ENCODE data around the gene ALAS1. TPM values are rescaled to one million over a fixed set of nuclear protein-coding genes. Genes with fewer than 3 reads are reported as not detected.
A peak's percentile ranks its signal among the peaks of the same experiment; 100 is the strongest.

ALAS1 gene
- total and polyA plus RNA-seq, 2 of the 13 experiments (the other 11 are each of a cell fraction or from before 2014, with no cell fraction given), result 36.0 to 43.2 TPM

GRCh38 chr3:52177701-52178042 lies 20.3 kb upstream of the ALAS1 start (continued):
- 0 out of 2 replicates have a peak, but pooled peaks have one; percentile 34 for TF ChIP-seq ZNF646 (CRISPR knock-in tag; IDR thresholded peaks at IDR 0.05)
- TF ChIP-seq ZBTB4 (CRISPR knock-in tag; IDR thresholded peaks at IDR 0.05; ENCODE audit: borderline replicate concordance), result 0 out of 2 replicates have a peak, but pooled peaks have one; percentile 2
- no peak for TF ChIP-seq SRSF9 (IDR thresholded peaks at IDR 0.05; ENCODE audit: borderline replicate concordance, insufficient read depth, low read depth, low read length, poor library complexity, severe bottlenecking)
- TF ChIP-seq GATA4 (IDR thresholded peaks at IDR 0.05; ENCODE audit: borderline replicate concordance, low read depth), result no peak
- no peak for TF ChIP-seq HCFC1 (IDR thresholded peaks at IDR 0.05; ENCODE audit: low read depth, low read length)
- 0 out of 2 replicates have a peak, but pooled peaks have one; percentile 48 for TF ChIP-seq NRL (CRISPR knock-in tag; IDR thresholded peaks at IDR 0.05; ENCODE audit: borderline replicate concordance)
- no peak for TF ChIP-seq ZNF282 (IDR thresholded peaks at IDR 0.05; ENCODE audit: partially characterized antibody)
- TF ChIP-seq KDM5A (IDR thresholded peaks at IDR 0.05; ENCODE audit: borderline replicate concordance, low read length), result no peak
- TF ChIP-seq SMAD9 (CRISPR knock-in tag; IDR thresholded peaks at IDR 0.05), result no peak
- peak; percentile 56 for TF ChIP-seq ZNF687 (CRISPR knock-in tag; IDR thresholded peaks at IDR 0.05)
- TF ChIP-seq RNF219 (CRISPR knock-in tag; IDR thresholded peaks at IDR 0.05), result no peak
- TF ChIP-seq AGO1 (IDR thresholded peaks at IDR 0.05; ENCODE audit: low read depth, low read length, poor library complexity, severe bottlenecking), result no peak
- TF ChIP-seq HDAC1 (CRISPR knock-in tag; IDR thresholded peaks at IDR 0.05), result no peak; the same call in 1 of the 2 replicates

Data from HepG2 (cell line).